OCI-LY1 (cell line): ENCODE measurements around the gene BRF1.

Source experiments
- H2AFZ ChIP-seq: fragments of 200-600 bp; sonication (generic), shearing (Covaris generic); 2 replicates; pipeline ENCODE4 v1.6.0; 2014; ENCODE audit warnings: antibody characterized with exemption, mild to moderate bottlenecking, low read length
- H3F3A ChIP-seq: fragments of 200-600 bp; sonication (generic), shearing (Covaris generic); 2 replicates; pipeline ENCODE4 v1.6.0; 2014; ENCODE audit warnings: mild to moderate bottlenecking, antibody characterized with exemption, low read length, moderate library complexity; ENCODE audit not compliant: insufficient read depth
- H3K27ac ChIP-seq: fragments of 200-600 bp; sonication (generic); 2 replicates; pipeline ENCODE4 v1.5.1; 2014; ENCODE audit warnings: low read length, mixed run types, mild to moderate bottlenecking, low read depth; ENCODE audit not compliant: poor library complexity, severe bottlenecking
- H3K27me3 ChIP-seq: fragments of 200-600 bp; sonication (generic); 2 replicates; pipeline ENCODE4 v1.6.0; 2014; ENCODE audit warnings: antibody characterized with exemption, mild to moderate bottlenecking, low read length, moderate library complexity; ENCODE audit not compliant: insufficient read depth
- H3K36me3 ChIP-seq: fragments of 200-600 bp; sonication (generic); 2 replicates; pipeline ENCODE4 v1.6.1; 2014; ENCODE audit warnings: mild to moderate bottlenecking, antibody characterized with exemption, low read length, moderate library complexity, mixed read lengths; ENCODE audit not compliant: insufficient read depth
- H3K4me1 ChIP-seq: fragments of 200-600 bp; sonication (generic); 2 replicates; pipeline ENCODE4 v1.5.1; 2014; ENCODE audit warnings: mild to moderate bottlenecking, low read length, moderate library complexity; ENCODE audit not compliant: insufficient read depth, severe bottlenecking
- H3K4me2 ChIP-seq: fragments of 200-600 bp; sonication (generic), shearing (Covaris generic); 2 replicates; pipeline ENCODE4 v1.6.1; 2014; ENCODE audit warnings: low read length
- H3K4me3 ChIP-seq: fragments of 200-600 bp; sonication (generic); 2 replicates; pipeline ENCODE4 v1.5.1; 2014; ENCODE audit warnings: low read length, low read depth, mild to moderate bottlenecking, mixed read lengths; ENCODE audit not compliant: poor library complexity, severe bottlenecking
- H3K79me2 ChIP-seq: fragments of 200-600 bp; shearing (Covaris generic); 2 replicates; pipeline ENCODE4 v1.6.1; 2016; ENCODE audit warnings: mixed run types, low read length, mixed read lengths; ENCODE audit not compliant: insufficient read depth
- H3K9ac ChIP-seq: fragments of 200-600 bp; sonication (generic), shearing (Covaris generic); 2 replicates; pipeline ENCODE4 v1.6.1; 2014; ENCODE audit warnings: mild to moderate bottlenecking, low read length, mixed read lengths
- H3K9me2 ChIP-seq: fragments of 200-600 bp; sonication (generic), shearing (Covaris generic); 2 replicates; pipeline ENCODE4 v1.6.1; 2014; ENCODE audit warnings: low read depth, mild to moderate bottlenecking, low read length, mixed read lengths
- H3K9me3 ChIP-seq: fragments of 200-600 bp; shearing (Covaris generic); 2 replicates; pipeline ENCODE4 v1.6.1; 2014; ENCODE audit warnings: low read length, mixed read lengths
- H4K20me1 ChIP-seq: fragments of 200-600 bp; sonication (generic), shearing (Covaris generic); 2 replicates; pipeline ENCODE4 v1.6.0; 2016; ENCODE audit warnings: mild to moderate bottlenecking, low read length; ENCODE audit not compliant: insufficient read depth
- EZH2 ChIP-seq: fragments of 200-600 bp; sonication (generic), shearing (Covaris generic); IDR thresholded peaks from 2 replicates; pipeline ENCODE4 v1.8.0; 2017; ENCODE audit warnings: borderline replicate concordance, mixed run types, mild to moderate bottlenecking, antibody characterized with exemption, low read length, moderate library complexity, mixed read lengths
- TF ChIP-seq, protein P1 (sequence below): fragments of 200-600 bp; sonication (generic), shearing (Covaris generic); IDR thresholded peaks from 2 replicates; pipeline ENCODE4 v1.5.1; 2017; ENCODE audit warnings: mild to moderate bottlenecking, antibody characterized with exemption, low read length, moderate library complexity, mixed read lengths

BRF1 gene

DNA sequence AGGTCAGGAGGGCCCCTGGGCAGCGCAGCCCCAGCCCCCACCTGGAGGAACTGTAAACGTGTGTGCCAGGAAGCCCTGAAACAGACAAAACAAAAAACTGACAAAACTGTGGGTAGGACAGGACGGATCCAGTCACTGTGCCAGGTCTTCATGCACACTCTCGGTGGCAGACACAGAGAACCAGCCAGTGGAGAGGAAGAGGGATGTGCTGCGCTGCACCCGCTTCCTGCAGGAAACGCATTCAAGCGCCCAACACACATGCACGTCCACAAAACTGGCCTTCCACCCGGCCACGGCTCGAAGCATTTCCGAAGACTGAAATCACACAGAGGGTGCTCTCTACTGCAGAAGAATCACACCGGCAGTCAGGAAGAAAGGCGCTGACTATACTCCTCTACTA is 16.9 kb downstream of the BRF1 start:
- TF ChIP-seq, protein P1, sequence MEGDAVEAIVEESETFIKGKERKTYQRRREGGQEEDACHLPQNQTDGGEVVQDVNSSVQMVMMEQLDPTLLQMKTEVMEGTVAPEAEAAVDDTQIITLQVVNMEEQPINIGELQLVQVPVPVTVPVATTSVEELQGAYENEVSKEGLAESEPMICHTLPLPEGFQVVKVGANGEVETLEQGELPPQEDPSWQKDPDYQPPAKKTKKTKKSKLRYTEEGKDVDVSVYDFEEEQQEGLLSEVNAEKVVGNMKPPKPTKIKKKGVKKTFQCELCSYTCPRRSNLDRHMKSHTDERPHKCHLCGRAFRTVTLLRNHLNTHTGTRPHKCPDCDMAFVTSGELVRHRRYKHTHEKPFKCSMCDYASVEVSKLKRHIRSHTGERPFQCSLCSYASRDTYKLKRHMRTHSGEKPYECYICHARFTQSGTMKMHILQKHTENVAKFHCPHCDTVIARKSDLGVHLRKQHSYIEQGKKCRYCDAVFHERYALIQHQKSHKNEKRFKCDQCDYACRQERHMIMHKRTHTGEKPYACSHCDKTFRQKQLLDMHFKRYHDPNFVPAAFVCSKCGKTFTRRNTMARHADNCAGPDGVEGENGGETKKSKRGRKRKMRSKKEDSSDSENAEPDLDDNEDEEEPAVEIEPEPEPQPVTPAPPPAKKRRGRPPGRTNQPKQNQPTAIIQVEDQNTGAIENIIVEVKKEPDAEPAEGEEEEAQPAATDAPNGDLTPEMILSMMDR = no peak
- TF ChIP-seq EZH2 = no peak
- Histone ChIP-seq H3K4me2 (no peak overlapping the region), H3F3A (no peaks in the 10 kb centered on the region), H3K79me2 (no peaks in the 10 kb centered on the region), H2AFZ (no peak overlapping the region), H3K4me3 (no peak overlapping the region), H4K20me1 (0 out of 2 replicates have a peak, but pooled peaks cover 7% of the 10 kb centered on the region), H3K27me3 (peaks cover 4% of the 10 kb centered on the region; the same call in 1 of the 2 replicates), H3K36me3 (peaks cover 4% of the 10 kb centered on the region), H3K4me1 (no peaks in the 10 kb centered on the region), H3K27ac (no peak overlapping the region), H3K9ac (no peak overlapping the region), H3K9me3 (no peaks in the 10 kb centered on the region), H3K9me2 (no peaks in the 10 kb centered on the region)

DNA sequence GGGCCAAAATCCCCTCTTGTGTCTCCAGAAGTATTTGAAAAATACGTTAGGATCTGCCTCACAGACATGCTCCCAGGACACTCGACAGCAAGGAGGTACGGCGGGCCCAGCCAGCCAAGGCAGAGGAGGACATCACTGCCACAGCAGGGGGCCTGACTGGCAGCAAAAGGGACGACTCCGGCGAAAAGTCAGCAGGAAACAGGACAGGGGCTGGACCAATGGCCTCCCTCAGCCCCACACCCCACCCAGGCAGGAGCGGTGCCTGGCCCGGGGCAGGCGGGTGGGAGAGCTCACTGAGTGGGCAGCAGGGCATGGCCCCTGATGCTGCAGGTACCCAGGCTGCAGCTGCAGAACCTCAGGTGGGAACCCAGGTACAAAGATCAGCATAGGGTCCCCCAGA is 17.8 kb downstream of the BRF1 start:
- Histone ChIP-seq H3K27ac (no peak overlapping the region), H2AFZ (no peak overlapping the region), H3F3A (no peaks in the 10 kb centered on the region), H4K20me1 (0 out of 2 replicates have a peak, but pooled peaks cover 7% of the 10 kb centered on the region), H3K4me3 (no peak overlapping the region), H3K9ac (no peak overlapping the region), H3K4me1 (no peaks in the 10 kb centered on the region), H3K9me2 (no peaks in the 10 kb centered on the region), H3K79me2 (no peaks in the 10 kb centered on the region), H3K4me2 (no peak overlapping the region), H3K36me3 (peaks cover 4% of the 10 kb centered on the region), H3K9me3 (no peaks in the 10 kb centered on the region), H3K27me3 (peaks cover 4% of the 10 kb centered on the region; the same call in 1 of the 2 replicates)
- no peak for TF ChIP-seq EZH2
- TF ChIP-seq, protein P1 = no peak

DNA sequence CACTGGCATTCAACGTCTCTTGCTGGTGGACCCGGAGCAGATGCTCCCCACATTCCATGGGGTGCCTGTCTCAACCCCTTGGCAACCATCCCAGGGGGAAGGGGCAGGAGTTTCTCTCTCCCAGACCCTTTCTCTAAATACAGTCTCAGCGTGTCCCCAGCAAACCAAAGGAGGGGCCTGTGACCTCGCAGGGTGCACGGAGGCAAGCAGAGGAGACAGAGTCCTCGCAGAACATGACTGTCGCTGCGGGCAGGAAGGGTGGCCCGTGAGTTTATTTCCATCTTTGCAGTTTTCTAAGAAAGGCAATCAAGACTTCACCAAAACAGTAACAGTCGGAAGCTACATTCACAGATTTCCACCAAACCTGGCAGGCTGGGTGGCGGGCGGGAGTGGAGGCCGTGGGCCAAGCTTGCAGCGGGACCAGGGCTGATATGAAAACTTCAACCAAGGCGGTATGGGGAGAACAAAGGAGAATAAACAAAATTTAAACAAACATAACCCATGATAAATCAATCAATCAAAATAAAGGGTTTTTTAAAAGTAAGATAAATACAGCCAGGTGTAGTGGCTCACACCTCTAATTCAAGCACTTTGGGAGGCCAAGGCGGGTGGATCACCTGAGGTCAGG is 18.6 kb downstream of the BRF1 start:
- no peaks in the 10 kb centered on the region for H3F3A ChIP-seq
- no peak overlapping the region for H3K4me3 ChIP-seq
- H3K9ac ChIP-seq = no peak overlapping the region
- H3K27ac ChIP-seq = no peak overlapping the region
- H3K4me1 ChIP-seq = no peaks in the 10 kb centered on the region
- no peaks in the 10 kb centered on the region for H3K9me2 ChIP-seq
- H3K9me3 ChIP-seq = no peaks in the 10 kb centered on the region
- H4K20me1 ChIP-seq = 0 out of 2 replicates have a peak, but pooled peaks cover 7% of the 10 kb centered on the region
- TF ChIP-seq, protein P1 = no peak
- TF ChIP-seq EZH2 = no peak
- H3K4me2 ChIP-seq = no peak overlapping the region
- H3K36me3 ChIP-seq = peaks cover 4% of the 10 kb centered on the region
- H3K79me2 ChIP-seq = no peaks in the 10 kb centered on the region
- H3K27me3 ChIP-seq = peaks cover 4% of the 10 kb centered on the region; the same call in 1 of the 2 replicates
- no peak overlapping the region for H2AFZ ChIP-seq
